Stomach (tissue), 4 donors: ENCODE measurements around the gene SMG9.

Experiments
- CTCF ChIP-seq, 7 experiments: fragments of 450-650 bp in 4 of 7; fragments of 200-600 bp in 3 of 7; sonication (generic) in 3 of 7; IDR thresholded peaks; one replicate each; pipeline ENCODE4 v1.5.1; 2016 to 2019; ENCODE audit warnings: antibody characterized with exemption in 7 of 7, control low read depth in 2 of 7, mild to moderate bottlenecking in 1 of 7
- EP300 ChIP-seq: sonication (generic); formaldehyde crosslinking; IDR thresholded peaks from one replicate; pipeline ENCODE4 v1.6.1; 2017; ENCODE audit warnings: antibody characterized with exemption
- POLR2A ChIP-seq, 4 donors: fragments of 450-650 bp; IDR thresholded peaks; one replicate each; pipeline ENCODE4 v1.6.1; 2016; ENCODE audit warnings: antibody characterized with exemption in 4 of 4, control low read depth in 2 of 4, mild to moderate bottlenecking in 1 of 4, moderate library complexity in 1 of 4
- POLR2AphosphoS5 ChIP-seq, 3 donors: sonication (generic); formaldehyde crosslinking; IDR thresholded peaks; one replicate each; pipeline ENCODE4 v1.6.1; 2016; ENCODE audit warnings: antibody characterized with exemption in 3 of 3

- TF ChIP-seq CTCF (IDR thresholded peaks at IDR 0.05) = no peak
- no peak for TF ChIP-seq POLR2A (IDR thresholded peaks at IDR 0.05)
- no peak for TF ChIP-seq POLR2AphosphoS5 (IDR thresholded peaks at IDR 0.05)
- no peak for TF ChIP-seq EP300
These were observed 24.8 kb downstream of the SMG9 start for GRCh38 chr19:43729919-43730318.
